ENCODE data around the gene FARSB. TPM values are rescaled to one million over a fixed set of nuclear protein-coding genes. Genes with fewer than 3 reads are reported as not detected.

The FARSB gene
- polyA plus RNA-seq, 1 donor from 2014 or later = 15.2 TPM

DNA sequence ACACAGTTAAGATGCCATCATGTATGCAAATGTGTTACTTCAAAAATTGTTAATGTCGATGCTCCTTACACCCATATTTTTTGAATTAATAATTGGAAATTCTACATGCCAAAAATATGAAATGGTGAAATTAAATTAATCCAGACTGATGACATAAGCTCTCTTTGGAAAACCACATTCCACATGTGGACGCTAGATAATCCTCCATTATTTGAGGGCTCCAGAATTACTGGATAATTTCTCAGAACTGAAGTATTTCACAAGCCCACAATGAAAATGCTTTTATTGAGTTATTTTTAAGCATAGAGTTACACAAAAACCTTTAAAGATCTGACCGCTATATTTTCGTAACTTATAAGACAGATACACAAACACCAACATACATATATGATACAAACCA is 47.8 kb downstream of the FARSB start:
- H3K9me2 ChIP-seq (ENCODE audit: insufficient read depth, low read length) = no peaks in the 10 kb centered on the region
- H3K36me3 ChIP-seq (ENCODE audit: insufficient read depth, low read length) = no peaks in the 10 kb centered on the region
- no peaks in the 10 kb centered on the region for H3K9me3 ChIP-seq (ENCODE audit: low read length)
- no peak for TF ChIP-seq EP300 (conservative IDR thresholded peaks at IDR 0.05; ENCODE audit: poor library complexity, severe bottlenecking)
- TF ChIP-seq MXI1 (conservative IDR thresholded peaks at IDR 0.05; ENCODE audit: poor library complexity, severe bottlenecking) = no peak
- no peak for TF ChIP-seq EZH2 (IDR thresholded peaks at IDR 0.05; ENCODE audit: borderline replicate concordance, insufficient read depth, low read length, poor library complexity, severe bottlenecking)
- TF ChIP-seq RAD21 (conservative IDR thresholded peaks at IDR 0.05) = no peak
- TF ChIP-seq, protein P1, sequence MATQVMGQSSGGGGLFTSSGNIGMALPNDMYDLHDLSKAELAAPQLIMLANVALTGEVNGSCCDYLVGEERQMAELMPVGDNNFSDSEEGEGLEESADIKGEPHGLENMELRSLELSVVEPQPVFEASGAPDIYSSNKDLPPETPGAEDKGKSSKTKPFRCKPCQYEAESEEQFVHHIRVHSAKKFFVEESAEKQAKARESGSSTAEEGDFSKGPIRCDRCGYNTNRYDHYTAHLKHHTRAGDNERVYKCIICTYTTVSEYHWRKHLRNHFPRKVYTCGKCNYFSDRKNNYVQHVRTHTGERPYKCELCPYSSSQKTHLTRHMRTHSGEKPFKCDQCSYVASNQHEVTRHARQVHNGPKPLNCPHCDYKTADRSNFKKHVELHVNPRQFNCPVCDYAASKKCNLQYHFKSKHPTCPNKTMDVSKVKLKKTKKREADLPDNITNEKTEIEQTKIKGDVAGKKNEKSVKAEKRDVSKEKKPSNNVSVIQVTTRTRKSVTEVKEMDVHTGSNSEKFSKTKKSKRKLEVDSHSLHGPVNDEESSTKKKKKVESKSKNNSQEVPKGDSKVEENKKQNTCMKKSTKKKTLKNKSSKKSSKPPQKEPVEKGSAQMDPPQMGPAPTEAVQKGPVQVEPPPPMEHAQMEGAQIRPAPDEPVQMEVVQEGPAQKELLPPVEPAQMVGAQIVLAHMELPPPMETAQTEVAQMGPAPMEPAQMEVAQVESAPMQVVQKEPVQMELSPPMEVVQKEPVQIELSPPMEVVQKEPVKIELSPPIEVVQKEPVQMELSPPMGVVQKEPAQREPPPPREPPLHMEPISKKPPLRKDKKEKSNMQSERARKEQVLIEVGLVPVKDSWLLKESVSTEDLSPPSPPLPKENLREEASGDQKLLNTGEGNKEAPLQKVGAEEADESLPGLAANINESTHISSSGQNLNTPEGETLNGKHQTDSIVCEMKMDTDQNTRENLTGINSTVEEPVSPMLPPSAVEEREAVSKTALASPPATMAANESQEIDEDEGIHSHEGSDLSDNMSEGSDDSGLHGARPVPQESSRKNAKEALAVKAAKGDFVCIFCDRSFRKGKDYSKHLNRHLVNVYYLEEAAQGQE (IDR thresholded peaks at IDR 0.05; ENCODE audit: borderline replicate concordance) = no peak
- no peak for TF ChIP-seq POLR2AphosphoS5 (IDR thresholded peaks at IDR 0.05)
- no peak for TF ChIP-seq TAF1 (IDR thresholded peaks at IDR 0.05; ENCODE audit: low read depth)
- TF ChIP-seq SMC3 (conservative IDR thresholded peaks at IDR 0.05; ENCODE audit: poor library complexity) = no peak
- TF ChIP-seq, protein P2, sequence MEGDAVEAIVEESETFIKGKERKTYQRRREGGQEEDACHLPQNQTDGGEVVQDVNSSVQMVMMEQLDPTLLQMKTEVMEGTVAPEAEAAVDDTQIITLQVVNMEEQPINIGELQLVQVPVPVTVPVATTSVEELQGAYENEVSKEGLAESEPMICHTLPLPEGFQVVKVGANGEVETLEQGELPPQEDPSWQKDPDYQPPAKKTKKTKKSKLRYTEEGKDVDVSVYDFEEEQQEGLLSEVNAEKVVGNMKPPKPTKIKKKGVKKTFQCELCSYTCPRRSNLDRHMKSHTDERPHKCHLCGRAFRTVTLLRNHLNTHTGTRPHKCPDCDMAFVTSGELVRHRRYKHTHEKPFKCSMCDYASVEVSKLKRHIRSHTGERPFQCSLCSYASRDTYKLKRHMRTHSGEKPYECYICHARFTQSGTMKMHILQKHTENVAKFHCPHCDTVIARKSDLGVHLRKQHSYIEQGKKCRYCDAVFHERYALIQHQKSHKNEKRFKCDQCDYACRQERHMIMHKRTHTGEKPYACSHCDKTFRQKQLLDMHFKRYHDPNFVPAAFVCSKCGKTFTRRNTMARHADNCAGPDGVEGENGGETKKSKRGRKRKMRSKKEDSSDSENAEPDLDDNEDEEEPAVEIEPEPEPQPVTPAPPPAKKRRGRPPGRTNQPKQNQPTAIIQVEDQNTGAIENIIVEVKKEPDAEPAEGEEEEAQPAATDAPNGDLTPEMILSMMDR (IDR thresholded peaks at IDR 0.05; ENCODE audit: poor library complexity, severe bottlenecking) = no peak
- H3K4me2 ChIP-seq (ENCODE audit: low read length) = no peak overlapping the region
- H3K27ac ChIP-seq (ENCODE audit: low read length) = no peak overlapping the region
- H3K79me2 ChIP-seq (replicated peaks; ENCODE audit: insufficient read depth, low read length) = no peaks in the 10 kb centered on the region
- no peak overlapping the region for H3K4me3 ChIP-seq (ENCODE audit: low read length)
- H3K27me3 ChIP-seq (ENCODE audit: insufficient read depth, low read depth, low read length) = no peaks in the 10 kb centered on the region
- no peaks in the 10 kb centered on the region for H3F3A ChIP-seq (ENCODE audit: insufficient read depth, low read length, poor library complexity, severe bottlenecking)
- no peak overlapping the region for H2AFZ ChIP-seq (ENCODE audit: low read depth, low read length)
- H3K9ac ChIP-seq (ENCODE audit: low read length) = no peak overlapping the region
- H4K20me1 ChIP-seq (ENCODE audit: insufficient read depth) = no peaks in the 10 kb centered on the region

- H3K36me3 ChIP-seq (ENCODE audit: insufficient read depth, low read length) = no peaks in the 10 kb centered on the region
- no peak overlapping the region for H2AFZ ChIP-seq (ENCODE audit: low read depth, low read length)
- no peak overlapping the region for H3K4me3 ChIP-seq (ENCODE audit: low read length)
- H3K9me3 ChIP-seq (ENCODE audit: low read length) = no peaks in the 10 kb centered on the region
- H3K9ac ChIP-seq (ENCODE audit: low read length) = no peak overlapping the region
- no peaks in the 10 kb centered on the region for H3K27me3 ChIP-seq (ENCODE audit: insufficient read depth, low read depth, low read length)
- no peak overlapping the region for H3K4me2 ChIP-seq (ENCODE audit: low read length)
- no peaks in the 10 kb centered on the region for H4K20me1 ChIP-seq (ENCODE audit: insufficient read depth)
- H3F3A ChIP-seq (ENCODE audit: insufficient read depth, low read length, poor library complexity, severe bottlenecking) = no peaks in the 10 kb centered on the region
- no peaks in the 10 kb centered on the region for H3K9me2 ChIP-seq (ENCODE audit: insufficient read depth, low read length)
- no peak overlapping the region for H3K27ac ChIP-seq (ENCODE audit: low read length)
- no peaks in the 10 kb centered on the region for H3K79me2 ChIP-seq (replicated peaks; ENCODE audit: insufficient read depth, low read length)
- no peak for TF ChIP-seq MXI1 (conservative IDR thresholded peaks at IDR 0.05; ENCODE audit: poor library complexity, severe bottlenecking)
- TF ChIP-seq POLR2AphosphoS5 (IDR thresholded peaks at IDR 0.05) = no peak
- TF ChIP-seq TAF1 (IDR thresholded peaks at IDR 0.05; ENCODE audit: low read depth) = no peak
- TF ChIP-seq, protein P1 (IDR thresholded peaks at IDR 0.05; ENCODE audit: borderline replicate concordance) = no peak
- TF ChIP-seq SMC3 (conservative IDR thresholded peaks at IDR 0.05; ENCODE audit: poor library complexity) = no peak
- TF ChIP-seq EZH2 (IDR thresholded peaks at IDR 0.05; ENCODE audit: borderline replicate concordance, insufficient read depth, low read length, poor library complexity, severe bottlenecking) = no peak
- TF ChIP-seq RAD21 (conservative IDR thresholded peaks at IDR 0.05) = no peak
- TF ChIP-seq, protein P2 (IDR thresholded peaks at IDR 0.05; ENCODE audit: poor library complexity, severe bottlenecking) = no peak
- TF ChIP-seq EP300 (conservative IDR thresholded peaks at IDR 0.05; ENCODE audit: poor library complexity, severe bottlenecking) = no peak
Measured at GRCh38 chr2:222606306-222606705, 49.6 kb downstream of the FARSB start.

Measured in neural cell (in vitro differentiated cells).